ENCODE data around the gene TKT. TPM values are rescaled to one million over a fixed set of nuclear protein-coding genes. Genes with fewer than 3 reads are reported as not detected.

TKT gene
- total RNA-seq, 1 donor: 1,326 TPM

- peak in 1 of 3 donors; percentile 28 for DNase-seq (ENCODE audit: low read depth in 2 of 3, low spot score in 2 of 3)
Observed at GRCh38 chr3:53199834-53200233, 56.0 kb downstream of the TKT start.

DNA sequence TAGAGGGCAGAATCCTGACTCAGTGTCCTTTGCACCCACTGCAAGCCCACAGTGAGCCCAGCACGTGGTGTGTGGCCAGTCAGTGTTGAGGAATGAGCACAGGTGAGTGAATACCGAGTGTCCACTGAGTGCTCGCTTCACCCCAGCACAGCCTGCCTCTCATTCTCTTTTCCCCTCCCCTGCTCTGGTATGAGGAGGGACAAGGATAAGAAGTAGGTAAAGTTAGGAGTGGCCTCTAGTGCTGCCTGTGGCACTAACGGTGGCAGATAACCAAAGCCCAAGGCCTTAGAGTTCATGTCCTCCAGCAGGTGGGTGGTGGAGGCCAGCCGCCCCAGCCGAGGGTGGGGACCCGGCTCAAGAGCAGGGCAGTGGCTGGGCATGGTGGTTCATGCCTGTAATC, 56.8 kb downstream of the TKT start:
- no peak for DNase-seq (ENCODE audit: low read depth in 2 of 3, low spot score in 2 of 3)

DNA sequence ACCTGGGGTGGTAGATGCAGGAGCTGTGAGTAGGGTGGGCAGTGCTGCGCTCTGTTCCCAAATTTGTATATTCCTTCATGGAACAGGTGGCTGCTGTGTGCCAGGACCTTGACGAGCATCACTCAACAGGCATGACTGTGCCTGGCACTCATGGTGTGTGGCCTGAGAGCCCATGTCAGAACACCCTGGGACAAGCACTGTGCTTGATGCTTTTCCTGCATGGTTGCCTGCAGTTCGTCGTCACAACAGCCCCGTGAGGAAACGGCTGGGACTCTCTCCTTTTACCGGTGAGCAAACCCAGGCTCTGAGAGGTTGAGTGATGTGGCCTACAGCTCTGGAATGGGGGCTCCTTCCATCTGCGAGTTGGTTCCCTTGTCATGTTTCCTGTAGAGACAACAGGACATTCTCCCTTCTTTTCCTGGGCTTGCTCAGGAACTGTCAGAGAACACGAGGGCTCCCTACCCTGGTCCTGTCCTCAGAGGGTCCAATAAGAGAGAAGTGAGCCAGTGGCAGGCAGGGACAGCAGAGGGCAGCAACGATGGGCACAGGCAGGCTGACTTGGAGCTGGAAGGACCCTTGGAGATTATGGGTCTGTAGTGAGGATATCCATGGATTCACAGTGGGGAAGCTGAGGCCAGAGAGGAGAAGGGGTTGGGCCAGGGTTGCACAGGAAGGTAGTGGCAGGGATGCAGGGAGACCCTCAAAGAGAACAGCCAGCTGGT, 57.4 kb downstream of the TKT start:
- no peak for DNase-seq (ENCODE audit: low read depth in 2 of 3, low spot score in 2 of 3)

GRCh38 chr3:53196575-53197407, 59.0 kb downstream of the TKT start:
- peak in 2 of 3 donors; percentile 48 to 60 for DNase-seq (ENCODE audit: low read depth in 2 of 3, low spot score in 2 of 3)

GRCh38 chr3:53195602-53196574, 59.9 kb downstream of the TKT start:
- DNase-seq (ENCODE audit: low read depth in 2 of 3, low spot score in 2 of 3): peak; percentile 51 to 67 (median 53)

GRCh38 chr3:53195066-53195450, 60.8 kb downstream of the TKT start:
- DNase-seq (ENCODE audit: low read depth in 2 of 3, low spot score in 2 of 3): no peak

GRCh38 chr3:53194210-53195065, 61.4 kb downstream of the TKT start:
- DNase-seq (ENCODE audit: low read depth in 2 of 3, low spot score in 2 of 3): no peak

GRCh38 chr3:53193466-53194209, 62.2 kb downstream of the TKT start:
- no peak for DNase-seq (ENCODE audit: low read depth in 2 of 3, low spot score in 2 of 3)

DNA sequence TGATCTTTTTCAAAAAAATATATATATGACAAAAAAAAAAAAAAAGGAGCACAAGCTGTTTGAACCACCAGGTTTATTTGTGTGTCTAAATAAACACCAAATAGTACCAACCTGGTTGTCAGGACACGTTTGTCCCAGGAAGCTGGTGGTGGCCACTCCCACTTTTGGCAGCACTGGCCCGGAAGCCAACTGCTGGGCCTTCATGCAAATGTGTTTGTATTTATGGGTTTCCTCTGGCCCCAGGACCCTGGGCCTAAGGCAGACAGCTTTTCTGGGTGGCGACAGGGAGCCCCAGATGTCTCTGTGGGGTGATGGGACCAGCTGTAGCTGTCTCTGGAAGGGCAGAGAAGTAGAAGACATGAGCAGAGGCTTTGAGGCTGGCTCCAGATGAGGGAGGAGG, 63.2 kb downstream of the TKT start:
- no peak for DNase-seq (ENCODE audit: low read depth in 2 of 3, low spot score in 2 of 3)

GRCh38 chr3:53191836-53192480, 63.9 kb downstream of the TKT start:
- DNase-seq (ENCODE audit: low read depth in 2 of 3, low spot score in 2 of 3): no peak

- DNase-seq (ENCODE audit: low read depth in 2 of 3, low spot score in 2 of 3): no peak
Observed at GRCh38 chr3:53190659-53191058, 65.2 kb downstream of the TKT start.

DNA sequence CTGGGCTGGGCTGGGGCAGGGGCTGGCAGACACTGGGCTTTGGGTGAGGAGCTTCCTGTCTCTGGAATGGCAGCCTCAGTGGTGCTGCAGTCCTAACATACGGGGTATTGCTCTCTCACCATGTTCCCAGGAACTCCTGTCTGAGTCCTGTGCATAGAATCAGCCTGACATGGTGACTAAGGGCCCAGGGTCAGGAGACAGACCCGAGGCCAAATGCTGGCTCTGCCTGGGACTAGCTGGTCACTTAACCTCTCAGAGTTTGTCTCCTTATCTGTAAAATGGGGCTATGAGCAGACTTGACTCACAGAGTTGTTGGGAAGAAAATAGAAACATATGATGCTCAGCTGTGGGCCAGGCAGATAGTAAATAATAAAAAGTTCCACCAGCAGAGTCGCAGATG, 66.5 kb downstream of the TKT start:
- no peak for DNase-seq (ENCODE audit: low read depth in 2 of 3, low spot score in 2 of 3)

- no peak for DNase-seq (ENCODE audit: low read depth in 2 of 3, low spot score in 2 of 3)
Observed at GRCh38 chr3:53188720-53189119, 67.1 kb downstream of the TKT start.

GRCh38 chr3:53188136-53188685, 67.6 kb downstream of the TKT start:
- DNase-seq (ENCODE audit: low read depth in 2 of 3, low spot score in 2 of 3): no peak

- DNase-seq (ENCODE audit: low read depth in 2 of 3, low spot score in 2 of 3): no peak
Observed at GRCh38 chr3:53187430-53187829, 68.4 kb downstream of the TKT start.

GRCh38 chr3:53186726-53187125, 69.1 kb downstream of the TKT start:
- DNase-seq (ENCODE audit: low read depth in 2 of 3, low spot score in 2 of 3): no peak

DNA sequence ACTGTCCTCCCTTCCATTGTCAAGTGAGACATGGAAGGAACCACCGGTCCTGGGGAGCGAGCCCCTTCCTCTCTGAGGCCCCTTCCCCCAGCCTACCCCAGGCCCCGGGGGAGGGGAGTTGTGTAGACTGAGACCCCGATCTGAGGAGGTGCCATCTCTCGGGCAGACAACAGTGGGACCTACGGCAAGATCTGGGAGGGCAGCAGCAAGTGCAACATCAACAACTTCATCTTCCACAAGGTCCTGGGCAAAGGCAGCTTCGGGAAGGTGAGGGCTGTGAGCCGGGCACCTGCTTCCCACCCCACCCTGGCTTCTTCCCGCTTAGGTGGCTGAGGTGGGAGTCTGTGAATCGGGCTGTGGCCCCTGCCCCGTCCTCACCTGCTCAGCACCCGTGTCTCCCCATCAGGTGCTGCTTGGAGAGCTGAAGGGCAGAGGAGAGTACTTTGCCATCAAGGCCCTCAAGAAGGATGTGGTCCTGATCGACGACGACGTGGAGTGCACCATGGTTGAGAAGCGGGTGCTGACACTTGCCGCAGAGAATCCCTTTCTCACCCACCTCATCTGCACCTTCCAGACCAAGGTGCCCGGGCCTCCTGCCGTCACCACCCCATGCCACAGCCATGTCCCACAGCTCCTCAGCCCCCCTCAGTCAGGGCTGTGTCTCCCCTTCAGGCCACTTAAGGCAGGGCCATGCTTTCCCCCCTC, 69.9 kb downstream of the TKT start:
- DNase-seq (ENCODE audit: low read depth in 2 of 3, low spot score in 2 of 3): no peak

GRCh38 chr3:53184701-53185100, 71.1 kb downstream of the TKT start:
- no peak for DNase-seq (ENCODE audit: low read depth in 2 of 3, low spot score in 2 of 3)

Data from hematopoietic multipotent progenitor cell (in vitro differentiated cells).